HEK293T (cell line): Measurements from ENCODE around the gene UBAC1.

Experiments used
- BHLHE40 ChIP-seq: fragments of 450-650 bp; IDR thresholded peaks from 2 replicates; pipeline ENCODE4 v1.6.1; 2016; ENCODE audit warnings: mild to moderate bottlenecking, moderate library complexity, borderline replicate concordance
- CTBP1 ChIP-seq: fragments of 450-650 bp; IDR thresholded peaks from 2 replicates; pipeline ENCODE4 v1.6.1; 2016; ENCODE audit warnings: borderline replicate concordance
- ELF4 ChIP-seq: fragments of 450-650 bp; IDR thresholded peaks from 2 replicates; pipeline ENCODE4 v1.6.1; 2017; ENCODE audit warnings: antibody characterized with exemption
- FOXA1 ChIP-seq: fragments of 450-650 bp; IDR thresholded peaks from 2 replicates; pipeline ENCODE4 v1.6.1; 2016; ENCODE audit warnings: mild to moderate bottlenecking
- FOXK2 ChIP-seq: fragments of 450-650 bp; IDR thresholded peaks from 2 replicates; pipeline ENCODE4 v1.6.1; 2016; ENCODE audit warnings: mild to moderate bottlenecking
- FOXM1 ChIP-seq: fragments of 450-650 bp; IDR thresholded peaks from 2 replicates; pipeline ENCODE4 v1.6.1; 2017; ENCODE audit warnings: mild to moderate bottlenecking, borderline replicate concordance
- L3MBTL2 ChIP-seq: fragments of 450-650 bp; conservative IDR thresholded peaks from 2 replicates; pipeline ENCODE4 v1.6.1; 2016; ENCODE audit warnings: mild to moderate bottlenecking
- LEF1 ChIP-seq: fragments of 450-650 bp; IDR thresholded peaks from 2 replicates; pipeline ENCODE4 v1.6.1; 2017; ENCODE audit warnings: mild to moderate bottlenecking, borderline replicate concordance
- NFRKB ChIP-seq: fragments of 450-650 bp; IDR thresholded peaks from 2 replicates; pipeline ENCODE4 v1.6.1; 2016; ENCODE audit warnings: mild to moderate bottlenecking, moderate library complexity
- SP1 ChIP-seq: fragments of 450-650 bp; IDR thresholded peaks from 2 replicates; pipeline ENCODE4 v1.6.1; 2017
- SUZ12 ChIP-seq: fragments of 450-650 bp; IDR thresholded peaks from 2 replicates; pipeline ENCODE4 v1.6.1; 2016; ENCODE audit warnings: mild to moderate bottlenecking

GRCh38 chr9:135903358-135903656 lies 57.9 kb downstream of the UBAC1 start:
- TF ChIP-seq SUZ12 (no peak), FOXA1 (no peak), BHLHE40 (no peak), FOXK2 (no peak), SP1 (no peak), CTBP1 (no peak), LEF1 (no peak), ELF4 (no peak), NFRKB (no peak), L3MBTL2 (no peak), FOXM1 (no peak)
